ENCODE measurements around the gene PARL. TPM values are rescaled to one million over a fixed set of nuclear protein-coding genes. Genes with fewer than 3 reads are reported as not detected.

Gene PARL
- total and polyA plus RNA-seq, 2 experiments from 2014 or later: 32.3 to 47.9 TPM

GRCh38 chr3:183845608-183846288, 38.9 kb downstream of the PARL start:
- no peaks in the 10 kb centered on the region for H3K27me3 ChIP-seq
- no peaks in the 10 kb centered on the region for H3K36me3 ChIP-seq (replicated peaks; ENCODE audit: insufficient read depth, low read depth)
- H4K20me1 ChIP-seq (ENCODE audit: insufficient read depth, poor library complexity, severe bottlenecking): no peaks in the 10 kb centered on the region
- WGBS (ENCODE audit: low lambda C conversion rate, missing lambda C conversion rate): 87% methylated on average over 13 of the region's 13 CpGs
- H2AFZ ChIP-seq: no peak overlapping the region
- no peak overlapping the region for H3K4me3 ChIP-seq
- H3K4me2 ChIP-seq: no peak overlapping the region
- H3K79me2 ChIP-seq: no peaks in the 10 kb centered on the region
- no peak for DNase-seq (ENCODE audit: low spot score)
- H3K27ac ChIP-seq: peak overlapping the region; percentile 60
- no peaks in the 10 kb centered on the region for H3K9me3 ChIP-seq (ENCODE audit: low read depth)
- TF ChIP-seq CTCF (IDR thresholded peaks at IDR 0.05; ENCODE audit: poor library complexity) (no peak), EZH2 (IDR thresholded peaks at IDR 0.05; ENCODE audit: borderline replicate concordance) (no peak), EZH2phosphoT487 (IDR thresholded peaks at IDR 0.05; ENCODE audit: low read depth, severe bottlenecking, unreplicated experiment) (no peak)
- H3K4me1 ChIP-seq (ENCODE audit: insufficient read depth): peaks cover 3% of the 10 kb centered on the region
- no peaks in the 10 kb centered on the region for H3K9me2 ChIP-seq (replicated peaks; ENCODE audit: insufficient read depth)

DNA sequence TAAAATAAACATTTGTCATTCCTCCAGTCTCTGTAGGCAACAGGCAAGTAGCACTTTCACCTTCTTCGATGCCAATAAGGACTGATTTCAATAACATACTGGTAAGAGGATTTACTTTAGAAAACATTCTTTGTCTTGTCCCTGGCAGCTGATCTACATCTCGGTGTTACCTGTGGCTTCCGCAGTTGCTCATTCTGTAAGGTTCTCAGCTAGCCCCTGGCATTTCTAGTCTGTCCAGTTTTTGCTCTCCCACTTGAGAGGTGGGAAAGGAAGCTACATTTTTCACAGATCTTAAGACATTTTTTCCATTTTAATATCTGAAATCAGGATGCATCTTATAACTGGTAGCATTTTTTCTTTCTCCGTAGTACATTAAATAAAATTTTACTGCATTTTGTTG, 39.6 kb downstream of the PARL start:
- DNase-seq (ENCODE audit: low spot score): no peak
- Histone ChIP-seq H3K27me3 (no peaks in the 10 kb centered on the region), H3K4me3 (no peak overlapping the region), H3K36me3 (replicated peaks; ENCODE audit: insufficient read depth, low read depth) (no peaks in the 10 kb centered on the region), H3K4me1 (ENCODE audit: insufficient read depth) (peaks cover 3% of the 10 kb centered on the region), H3K9me2 (replicated peaks; ENCODE audit: insufficient read depth) (no peaks in the 10 kb centered on the region), H3K27ac (peak overlapping the region; percentile 60), H4K20me1 (ENCODE audit: insufficient read depth, poor library complexity, severe bottlenecking) (no peaks in the 10 kb centered on the region), H3K9me3 (ENCODE audit: low read depth) (no peaks in the 10 kb centered on the region), H3K4me2 (peak overlapping the region; percentile 1), H3K79me2 (no peaks in the 10 kb centered on the region), H2AFZ (no peak overlapping the region)
- TF ChIP-seq CTCF (IDR thresholded peaks at IDR 0.05; ENCODE audit: poor library complexity): no peak
- TF ChIP-seq EZH2phosphoT487 (IDR thresholded peaks at IDR 0.05; ENCODE audit: low read depth, severe bottlenecking, unreplicated experiment): no peak
- no peak for TF ChIP-seq EZH2 (IDR thresholded peaks at IDR 0.05; ENCODE audit: borderline replicate concordance)
- 79% methylated on average over 4 of the region's 4 CpGs for WGBS (ENCODE audit: low lambda C conversion rate, missing lambda C conversion rate)

DNA sequence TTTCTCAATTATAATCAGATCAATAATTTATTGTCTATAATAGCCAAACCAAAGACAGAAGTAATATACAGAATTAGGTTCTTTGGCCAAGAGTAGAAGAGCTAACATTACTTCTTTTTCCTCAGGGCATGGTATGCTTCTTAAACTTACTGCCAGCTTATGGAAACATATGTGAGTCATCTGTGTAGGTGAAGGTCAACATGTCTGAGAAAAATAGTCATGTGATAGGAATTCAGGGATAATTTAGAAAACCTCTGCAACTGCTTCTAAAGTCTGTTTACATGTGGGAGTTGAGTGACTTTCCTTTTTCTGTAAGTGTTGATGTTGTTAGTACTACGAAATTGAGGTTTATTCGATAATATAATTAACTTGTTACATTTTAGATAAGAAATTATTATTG, 40.1 kb downstream of the PARL start:
- Histone ChIP-seq H2AFZ (no peak overlapping the region), H3K27ac (peak overlapping the region; percentile 60), H3K4me1 (ENCODE audit: insufficient read depth) (peaks cover 3% of the 10 kb centered on the region), H3K4me3 (no peak overlapping the region), H4K20me1 (ENCODE audit: insufficient read depth, poor library complexity, severe bottlenecking) (no peaks in the 10 kb centered on the region), H3K36me3 (replicated peaks; ENCODE audit: insufficient read depth, low read depth) (no peaks in the 10 kb centered on the region), H3K9me3 (ENCODE audit: low read depth) (no peaks in the 10 kb centered on the region), H3K9me2 (replicated peaks; ENCODE audit: insufficient read depth) (no peaks in the 10 kb centered on the region), H3K27me3 (no peaks in the 10 kb centered on the region), H3K79me2 (no peaks in the 10 kb centered on the region), H3K4me2 (peak overlapping the region; percentile 1)
- 84% methylated on average over 2 of the region's 2 CpGs for WGBS (ENCODE audit: low lambda C conversion rate, missing lambda C conversion rate)
- TF ChIP-seq EZH2phosphoT487 (IDR thresholded peaks at IDR 0.05; ENCODE audit: low read depth, severe bottlenecking, unreplicated experiment) (no peak), CTCF (IDR thresholded peaks at IDR 0.05; ENCODE audit: poor library complexity) (no peak), EZH2 (IDR thresholded peaks at IDR 0.05; ENCODE audit: borderline replicate concordance) (no peak)
- DNase-seq (ENCODE audit: low spot score): peak; percentile 41

Data from hepatocyte (in vitro differentiated cells).